DLD1 (cell line): ENCODE results near the gene CHCHD10.
"Not testable (repeated sequence)": the region's sequence is repeated elsewhere in the genome, so short reads cannot be mapped to it uniquely, and the experiment has no call there.

ENCODE experiments used
- in situ Hi-C: cut with HindIII; loops from 2 replicates; pipeline ENCODE4 v1.10.0; 2017; ENCODE audit warnings: low sequenced_read_pairs

CHCHD10 gene

DNA sequence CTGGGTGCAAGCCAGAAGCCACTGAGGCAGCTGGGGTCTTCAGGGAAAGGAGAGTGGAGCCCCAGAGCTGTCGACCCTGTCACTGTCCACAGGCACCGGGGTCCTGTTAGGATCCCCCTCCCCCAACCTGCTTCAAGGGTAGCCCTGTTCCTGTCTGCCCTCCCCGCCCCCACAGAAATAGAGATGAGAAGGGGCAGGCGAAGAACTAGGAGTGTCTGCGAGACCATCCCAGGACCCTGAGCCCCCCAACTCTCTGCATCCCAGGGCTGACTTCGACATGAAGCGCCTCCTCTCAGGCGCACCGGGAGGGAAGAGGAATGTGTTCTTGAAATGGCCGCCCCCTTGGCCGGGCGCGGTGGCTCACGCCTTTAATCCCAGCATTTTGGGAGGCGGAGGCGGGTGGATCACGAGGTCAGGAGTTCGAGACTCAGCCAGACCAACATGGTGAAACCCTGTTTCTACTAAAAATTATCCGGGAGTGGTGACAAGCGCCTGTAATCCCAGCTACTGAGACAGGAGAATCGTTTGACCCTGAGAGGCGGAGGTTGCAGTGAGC, 16.3 kb downstream of the CHCHD10 start:
- in situ Hi-C loops: no loop called here

DNA sequence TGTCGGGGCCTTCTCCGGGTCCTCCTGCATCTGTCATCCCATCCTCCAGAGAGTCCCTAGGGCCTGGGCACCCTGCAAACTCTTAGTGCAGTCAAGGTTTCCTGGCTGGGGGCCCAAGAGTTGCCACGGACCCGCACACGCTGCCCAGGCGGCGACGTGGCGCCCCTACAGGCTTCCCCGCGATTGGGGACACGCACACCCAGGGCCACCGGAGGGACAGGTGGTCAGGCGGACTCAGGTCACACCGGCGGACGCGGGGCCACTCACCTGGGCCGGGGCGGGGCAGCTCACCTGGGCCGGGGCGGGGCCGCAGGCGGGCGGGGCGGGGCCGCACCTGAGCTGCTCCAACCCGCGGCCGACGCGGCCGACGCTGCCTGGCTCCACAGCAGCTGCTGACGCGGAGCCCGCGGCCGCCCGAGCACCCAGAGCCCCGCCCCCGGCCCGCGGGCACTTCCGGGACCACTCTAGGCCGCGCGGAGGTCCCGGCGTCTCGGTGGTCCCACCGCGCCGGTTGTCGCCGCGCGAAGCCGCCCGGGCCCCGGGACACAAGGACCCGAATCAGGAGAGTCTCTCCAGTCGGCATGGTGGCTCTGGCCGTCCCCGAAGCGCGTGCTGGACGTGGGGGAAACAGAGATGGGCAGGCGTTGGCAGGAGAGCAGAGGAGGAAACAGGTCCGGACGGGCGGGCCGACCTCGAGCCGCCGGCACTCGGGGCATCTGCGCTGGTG, 16.9 kb downstream of the CHCHD10 start, which contains the start of gene ZNF70:
TSS of gene ZNF70 (minus strand) at position 399 of the 727 bp plus-strand sequence. CDS start 5,972 bp downstream, outside the sequence.
- in situ Hi-C loops: no loop called here

DNA sequence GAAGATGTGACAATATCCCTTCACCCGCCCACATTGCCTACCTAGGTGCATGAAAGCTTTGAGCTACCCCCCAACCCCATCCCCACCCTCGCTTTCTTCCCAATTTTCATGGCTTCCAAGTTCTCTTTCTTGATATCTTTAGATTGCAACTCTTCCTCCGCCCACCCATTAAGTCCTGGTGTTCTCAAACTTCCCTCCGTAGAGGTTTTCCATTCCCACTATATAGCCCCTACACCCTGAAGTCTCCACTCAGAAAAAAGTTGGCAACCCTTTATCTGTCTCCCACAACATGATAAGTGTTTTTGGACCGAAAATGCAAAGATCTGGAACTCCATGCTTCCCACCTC, 17.4 kb downstream of the CHCHD10 start:
- in situ Hi-C loops: no loop called here

DNA sequence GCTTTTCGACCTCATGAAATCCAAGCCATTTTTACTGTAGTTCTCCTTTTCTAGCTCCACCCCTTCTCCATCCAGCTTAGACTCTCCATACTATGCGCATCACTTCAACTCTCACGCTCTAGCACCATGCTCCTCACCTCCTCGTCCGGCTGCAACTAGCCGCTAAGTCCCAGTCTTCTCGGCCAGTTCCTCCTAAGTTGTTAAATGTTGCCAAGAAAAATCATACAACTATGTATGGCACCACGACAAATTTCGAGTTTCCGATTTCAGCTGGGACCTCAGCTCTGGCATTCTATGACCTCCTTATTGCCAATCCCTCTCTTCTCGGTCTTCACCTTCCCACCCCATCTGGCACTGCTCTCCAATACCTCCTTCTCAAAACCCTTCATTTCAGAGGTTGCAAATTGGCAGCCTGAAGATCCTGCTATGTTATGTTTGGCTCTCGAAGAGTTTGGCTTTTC, 17.9 kb downstream of the CHCHD10 start:
- in situ Hi-C loops: no loop called here

DNA sequence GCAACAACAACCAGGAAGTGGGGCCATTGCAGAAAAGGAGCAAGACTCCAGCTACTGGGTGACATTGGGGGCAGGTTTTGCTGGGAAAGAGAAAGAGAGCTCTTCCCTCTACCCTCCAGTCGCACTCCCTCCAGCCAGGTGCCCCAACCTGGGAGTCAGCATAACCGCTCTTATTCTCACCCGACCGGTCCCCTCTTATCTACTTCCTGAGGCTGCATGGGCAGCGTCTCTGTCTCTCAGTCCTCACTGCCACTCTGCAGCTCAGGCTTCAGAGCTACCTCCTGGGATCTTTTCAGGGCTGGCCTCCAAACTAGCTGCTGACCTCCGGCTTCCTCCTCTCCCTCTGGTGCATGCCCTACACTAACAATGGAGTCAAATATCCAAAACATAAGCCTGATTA, 22.0 kb downstream of the CHCHD10 start:
- in situ Hi-C loops: no loop called here

DNA sequence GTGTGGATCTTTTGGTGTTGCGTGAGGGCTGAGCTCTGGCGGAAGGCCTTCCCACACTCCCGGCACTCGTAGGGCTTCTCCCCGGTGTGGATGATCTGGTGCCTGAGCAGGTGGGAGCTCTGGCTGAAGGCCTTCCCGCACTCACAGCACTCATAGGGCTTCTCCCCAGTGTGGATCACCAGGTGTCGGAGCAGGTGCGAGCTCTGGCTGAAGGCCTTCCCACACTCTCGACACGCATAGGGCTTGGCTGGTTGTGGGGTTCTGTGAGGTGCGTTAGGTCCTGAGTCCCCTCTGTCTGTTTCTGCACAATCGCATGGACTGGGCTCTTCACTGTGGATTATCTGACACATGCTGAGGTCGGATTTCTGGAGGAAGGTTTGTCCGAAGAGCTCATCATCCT, 23.3 kb downstream of the CHCHD10 start:
- in situ Hi-C loops: no loop called here

DNA sequence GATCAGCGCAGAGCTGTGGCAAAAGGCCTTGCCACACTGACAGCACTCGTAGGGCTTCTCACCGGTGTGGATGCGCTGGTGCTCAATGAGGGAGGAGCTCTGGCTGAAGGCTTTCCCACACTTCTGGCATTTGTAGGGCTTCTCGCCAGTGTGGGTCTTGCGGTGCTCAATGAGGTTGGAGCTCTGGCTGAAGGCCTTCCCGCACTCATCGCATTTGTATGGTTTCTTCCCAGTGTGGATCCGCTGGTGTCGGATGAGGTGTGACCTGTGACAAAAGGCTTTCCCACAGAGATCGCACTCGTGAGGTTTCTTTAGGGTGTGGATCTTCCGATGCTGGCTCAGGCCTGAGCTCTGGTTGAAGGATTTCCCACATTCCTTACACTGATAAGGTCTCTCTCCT, 23.8 kb downstream of the CHCHD10 start:
- in situ Hi-C loops: no loop called here

DNA sequence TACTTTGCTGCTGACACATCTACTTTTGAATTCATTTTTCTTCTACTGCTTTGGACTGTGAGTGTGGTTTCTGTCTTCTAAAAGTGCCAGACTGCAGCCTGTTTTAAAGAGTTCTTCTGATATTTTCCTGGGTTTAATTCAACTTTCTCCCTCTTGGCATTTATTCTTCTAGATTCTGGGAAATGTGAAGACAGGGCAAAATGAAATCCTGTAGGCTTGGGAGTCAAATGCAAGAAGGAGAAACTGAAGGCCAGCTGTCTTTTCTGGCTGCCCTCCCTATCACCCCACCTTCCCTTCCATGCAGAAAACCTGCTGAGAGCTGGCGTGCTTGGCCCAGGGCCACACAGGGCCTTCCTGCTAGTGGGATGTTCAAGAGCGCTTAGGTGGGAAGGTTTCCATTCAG, 24.5 kb downstream of the CHCHD10 start:
- in situ Hi-C loops: no loop called here

DNA sequence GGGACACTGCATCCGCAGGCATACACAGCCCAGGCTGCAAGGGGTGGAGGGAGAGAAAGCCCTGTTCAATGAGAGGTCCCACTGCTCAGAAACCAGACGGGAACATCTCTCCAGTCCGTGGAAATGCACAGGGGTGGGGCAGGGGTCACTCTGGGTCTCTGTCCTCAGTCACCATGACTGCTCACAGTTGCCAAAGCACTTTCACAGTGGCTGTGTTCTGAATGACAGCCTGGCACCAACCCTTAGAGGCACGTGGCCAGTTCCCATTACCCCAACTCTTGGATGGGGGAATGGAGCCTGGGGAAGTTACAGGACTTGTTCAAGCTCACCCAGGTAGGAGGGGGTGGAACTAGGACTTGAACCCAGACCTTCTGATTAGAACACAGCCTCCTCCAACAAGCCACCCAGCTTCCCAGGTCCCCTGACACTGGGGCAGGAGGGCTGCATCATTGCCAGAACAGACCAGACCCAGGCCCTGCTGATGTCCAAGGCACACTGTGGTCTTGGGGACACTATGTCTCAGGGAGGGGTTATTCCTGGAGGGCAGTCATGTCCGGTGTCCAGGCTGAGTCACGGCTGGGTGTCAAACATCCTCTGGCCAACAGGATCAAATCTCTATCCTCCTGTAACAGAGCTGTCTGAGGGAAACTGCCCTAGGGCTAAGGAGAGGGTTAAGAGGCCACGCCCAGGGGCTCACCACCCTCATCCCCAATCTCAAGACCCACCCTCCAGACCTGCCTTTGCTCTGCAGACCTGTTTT, 25.1 kb downstream of the CHCHD10 start:
- in situ Hi-C loops: no loop called here

DNA sequence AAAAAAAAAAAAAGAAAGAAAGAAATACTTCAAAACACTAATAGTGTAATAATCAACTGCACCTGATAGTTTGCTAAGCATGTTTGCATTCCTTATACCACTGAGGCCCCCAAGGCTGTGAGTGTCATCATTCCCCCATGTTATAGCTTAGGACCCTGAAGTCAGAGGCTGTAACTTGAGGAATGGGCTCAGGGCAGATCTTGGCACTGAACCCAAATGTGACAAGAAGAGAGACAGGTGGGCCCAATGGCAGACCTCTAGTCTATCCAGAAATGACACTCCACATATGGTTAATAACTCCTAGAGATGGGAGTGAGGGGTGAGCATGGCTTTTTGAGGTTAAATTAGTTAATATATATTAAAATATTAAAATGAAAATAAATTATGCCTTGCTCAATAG, 30.1 kb downstream of the CHCHD10 start:
- in situ Hi-C loops: no loop called here

DNA sequence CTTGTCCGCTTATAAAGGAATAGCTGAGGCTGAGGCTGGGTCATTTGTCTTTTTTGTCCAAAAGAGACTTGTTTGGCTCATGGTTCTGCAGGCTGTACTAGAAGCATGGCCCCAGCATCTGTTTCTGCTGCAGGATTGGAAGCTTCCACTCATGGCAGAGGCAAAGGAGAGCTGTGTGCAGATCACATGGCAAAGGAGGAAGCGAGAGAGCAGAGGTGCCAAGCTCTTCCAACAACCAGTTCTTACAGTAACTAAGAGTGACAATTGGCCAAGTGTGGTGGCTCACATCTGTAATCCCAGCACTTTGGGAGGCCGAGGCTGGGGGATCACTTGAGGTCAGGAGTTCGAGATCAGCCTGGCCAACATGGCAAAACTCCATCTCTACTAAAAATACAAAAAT, 39.7 kb downstream of the CHCHD10 start:
- in situ Hi-C loops: not testable (repeated sequence)

DNA sequence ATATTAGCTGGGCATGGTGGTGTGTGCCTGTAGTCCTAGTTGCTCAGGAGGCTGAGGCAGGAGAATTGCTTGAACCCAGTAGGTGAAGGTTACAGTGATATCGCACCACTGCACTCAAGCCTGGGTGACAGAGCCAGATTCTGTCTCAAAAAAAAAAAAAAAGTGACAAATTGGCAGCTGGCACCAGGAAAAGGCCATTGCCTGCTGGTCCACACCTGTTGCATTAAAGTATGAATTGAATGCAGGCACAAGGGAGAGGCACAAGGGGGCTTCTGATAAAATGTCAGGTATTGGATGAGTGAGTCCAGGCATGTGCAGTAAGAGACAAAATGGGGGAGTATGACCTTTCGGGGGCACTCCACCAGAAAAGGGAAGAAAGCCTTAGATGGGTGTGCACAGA, 45.0 kb downstream of the CHCHD10 start:
- in situ Hi-C loops: no loop called here

DNA sequence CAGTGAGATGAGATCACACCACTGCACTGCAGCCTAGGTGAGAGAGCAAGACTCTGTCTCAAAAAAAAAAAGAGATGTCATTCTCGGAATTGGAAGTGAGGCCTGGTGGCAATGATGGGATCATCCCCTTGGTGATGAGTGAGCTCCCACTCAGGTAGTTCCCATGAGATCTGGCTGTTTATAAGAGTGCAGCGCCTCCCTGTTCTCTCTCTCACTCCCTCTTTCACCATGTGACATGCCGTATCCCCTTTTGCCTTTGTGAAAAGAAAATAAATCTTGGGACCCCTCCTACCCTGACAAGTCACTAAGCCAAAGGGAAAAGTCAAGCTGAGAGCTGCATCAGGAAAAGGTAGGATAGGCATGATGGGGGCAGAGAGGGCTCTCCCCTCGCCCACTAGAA, 45.6 kb downstream of the CHCHD10 start:
- in situ Hi-C loops: no loop called here

DNA sequence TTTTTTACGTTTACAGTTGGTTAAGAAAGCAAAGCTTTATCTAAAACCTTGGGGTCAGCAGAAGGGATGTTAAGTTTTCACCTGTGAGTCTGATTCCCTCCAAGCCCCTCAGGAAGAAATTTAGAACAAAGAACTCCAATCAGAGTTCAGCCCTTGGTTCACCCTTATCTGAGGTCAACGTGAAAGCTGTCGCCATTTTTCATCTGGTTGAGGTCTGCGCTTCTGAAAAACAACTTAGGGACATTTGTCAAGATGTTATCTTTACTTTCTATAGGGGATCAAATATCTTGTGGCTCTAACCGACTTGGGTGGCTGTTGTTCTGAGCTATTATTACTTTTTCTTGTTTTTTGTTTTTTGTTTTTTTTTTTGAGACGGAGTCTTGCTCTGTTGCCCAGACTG, 46.9 kb downstream of the CHCHD10 start:
- in situ Hi-C loops: no loop called here

DNA sequence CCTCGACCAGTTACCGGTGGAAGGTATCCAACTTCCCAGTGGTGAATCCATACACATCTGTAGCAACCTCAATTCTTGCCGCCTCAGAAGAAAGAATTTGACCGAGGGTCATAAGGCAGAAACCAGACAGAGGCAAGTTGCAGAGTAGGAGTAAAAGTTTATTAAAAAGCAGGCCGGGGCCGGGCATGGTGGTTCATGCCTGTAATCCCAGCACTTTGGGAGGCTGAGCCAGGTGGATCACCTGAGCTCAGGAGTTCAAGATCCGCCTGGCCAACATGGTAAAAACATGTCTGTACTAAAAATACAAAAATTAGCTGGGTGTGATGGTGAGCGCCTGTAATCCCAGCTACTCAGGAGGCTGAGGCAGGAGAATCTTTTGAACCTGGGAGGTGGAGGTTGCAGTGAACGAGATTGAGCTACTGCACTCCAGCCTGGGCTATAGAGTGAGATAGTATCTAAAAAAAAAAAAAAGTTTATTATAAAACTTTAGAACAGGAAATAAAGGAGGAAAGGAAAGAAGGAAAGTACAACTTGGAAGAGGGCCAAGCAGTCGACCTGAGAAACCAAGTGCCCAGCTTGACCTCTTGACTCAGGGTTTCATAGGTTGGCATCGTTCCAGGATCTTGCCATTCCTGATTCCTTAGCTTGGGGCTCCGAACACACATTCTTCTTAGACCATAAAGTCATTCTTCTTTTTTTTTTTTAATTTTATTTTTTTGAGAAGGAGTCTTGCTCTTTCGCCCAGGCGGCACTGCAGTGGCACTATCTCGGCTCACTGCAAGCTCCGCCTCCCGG, 49.2 kb downstream of the CHCHD10 start:
- in situ Hi-C loops: no loop called here

DNA sequence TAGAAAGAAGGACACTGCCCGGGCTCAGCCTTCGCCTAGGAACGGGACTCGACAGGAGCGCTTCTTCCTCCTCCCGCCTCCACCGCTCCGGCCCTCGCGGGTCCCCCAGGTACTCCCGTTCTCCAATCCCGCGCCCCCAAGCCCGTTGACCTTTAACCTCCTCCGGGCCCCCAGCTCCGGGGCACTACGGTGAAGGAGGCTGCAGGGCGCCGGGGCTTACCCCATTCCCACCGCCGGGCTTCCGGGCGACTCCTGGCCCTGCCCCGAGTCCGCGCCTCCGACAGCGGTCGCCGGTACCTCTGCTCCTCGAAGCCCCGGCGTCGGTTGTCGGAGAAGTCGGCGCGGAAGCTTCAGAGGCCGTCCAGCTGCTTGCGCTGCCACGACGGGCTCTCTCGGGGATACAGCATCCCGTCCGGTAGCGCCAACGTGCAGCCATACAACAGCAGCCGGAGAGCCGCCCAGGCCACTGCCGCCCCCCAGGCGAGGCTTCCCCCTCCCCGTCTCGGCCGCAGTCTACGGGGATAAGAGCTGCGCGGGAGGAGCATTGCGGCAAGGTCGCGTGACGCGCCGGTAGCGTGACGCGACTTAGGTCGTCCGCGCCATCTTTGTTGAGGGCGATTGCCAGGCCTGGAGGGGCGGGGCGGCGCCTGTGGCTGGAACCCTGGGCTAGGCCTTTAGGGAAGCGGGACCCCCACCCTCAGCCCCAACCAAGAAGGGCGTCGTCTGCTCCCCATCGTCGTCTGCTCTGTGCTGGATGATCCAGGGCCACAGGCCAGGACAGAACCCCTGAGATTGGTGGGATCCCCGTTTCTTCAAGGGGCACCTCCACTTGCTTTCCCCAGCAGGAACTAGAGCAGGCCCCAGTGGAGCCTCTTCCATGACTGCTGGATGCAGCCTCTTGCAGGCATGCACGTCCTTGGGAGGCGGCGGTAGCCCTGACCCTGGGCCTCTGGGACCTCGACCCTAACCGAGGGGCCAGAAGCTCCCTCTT, 50.7 kb downstream of the CHCHD10 start:
- in situ Hi-C loops: no loop called here
